ENCODE data around the gene DENND1A. TPM values are rescaled to one million over a fixed set of nuclear protein-coding genes. Genes with fewer than 3 reads are reported as not detected.

Gene DENND1A
- total and polyA plus RNA-seq, 2 of the 13 experiments (the other 11 are each of a cell fraction or from before 2014, with no cell fraction given): 14.8 to 30.1 TPM

DNA sequence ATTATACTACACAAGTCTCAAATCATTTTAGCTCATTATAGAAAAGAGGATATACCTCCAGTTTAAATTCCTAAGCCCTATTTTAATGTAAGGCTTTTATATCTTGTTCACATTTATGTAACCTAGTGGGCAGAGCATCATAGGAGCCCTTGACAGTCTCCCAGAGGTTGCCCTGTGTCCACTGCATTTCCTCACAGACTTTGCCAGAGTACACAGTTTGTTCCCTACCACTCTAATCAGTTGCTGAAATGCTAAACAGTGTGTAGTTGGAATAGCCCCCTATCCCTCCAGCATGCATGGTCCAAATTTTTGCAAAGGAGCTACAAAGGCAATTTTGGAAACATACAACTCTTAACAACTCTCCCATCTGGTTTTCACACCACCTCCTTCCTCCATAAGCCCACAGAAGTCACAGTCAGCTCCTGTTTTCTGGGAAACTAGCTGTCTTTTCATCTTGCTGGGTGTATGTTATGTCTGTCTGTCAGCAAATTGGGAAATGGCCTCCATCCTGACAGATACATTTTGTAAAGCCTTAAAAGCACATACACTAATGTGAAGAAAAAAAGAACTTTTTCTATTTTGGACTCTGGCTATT is 212.2 kb downstream of the DENND1A start:
- Histone ChIP-seq H3K79me2 (ENCODE audit: insufficient read depth, low read length) (no peaks in the 10 kb centered on the region), H3K27me3 (ENCODE audit: control insufficient read depth in 1 of 2, insufficient read depth in 2 of 2, low read length in 2 of 2) (no peaks in the 10 kb centered on the region), H3K9ac (ENCODE audit: insufficient read depth, low read depth, low read length) (no peak overlapping the region), H3K9me3 (ENCODE audit: low read length) (peaks cover 8% of the 10 kb centered on the region), H3K4me2 (ENCODE audit: low read depth, low read length) (no peak overlapping the region), H2AFZ (ENCODE audit: low read length) (no peak overlapping the region), H3K36me3 (replicated peaks in 1 of 2; ENCODE audit: control insufficient read depth in 1 of 2, insufficient read depth in 2 of 2, low read length in 2 of 2) (peaks cover 2 to 3% of the 10 kb centered on the region in 2 experiments; a peak in 1 of 5 replicates), H3K27ac (ENCODE audit: extremely low read length, insufficient read depth, low read length) (no peak overlapping the region), H3K4me1 (ENCODE audit: insufficient read depth, low read length) (no peaks in the 10 kb centered on the region), H3K4me3 (replicated peaks in 1 of 3; ENCODE audit: insufficient read depth in 1 of 3, low read depth in 2 of 3, low read length in 3 of 3) (no peak overlapping the region), H4K20me1 (ENCODE audit: insufficient read depth, low read length) (no peaks in the 10 kb centered on the region)
- FAIRE-seq: no peak
- CTCF ChIA-PET (ENCODE audit: low intra/inter-chr PET ratio, low total read pairs): no interaction called here
- intact Hi-C loops (cut with micrococcal nuclease; ENCODE audit: unreplicated experiment): no loop called here
- in situ Hi-C loops (cut with HindIII; ENCODE audit: extremely low pct_ligation_motif_present, low pct_unique_long_range_greater_than_20kb): no loop called here
- no peak for DNase-seq (ENCODE audit: low spot score)
- POLR2A ChIA-PET: no interaction called here
- ATAC-seq: no peak
- no TSS peak for BruUV-seq (replicated peaks)
- no peak for TF ChIP-seq RFX1 (IDR thresholded peaks at IDR 0.05)
- no peak for TF ChIP-seq ZNF782 (CRISPR knock-in tag; IDR thresholded peaks at IDR 0.05; ENCODE audit: borderline replicate concordance)
- TF ChIP-seq JUN (CRISPR knock-in tag; IDR thresholded peaks at IDR 0.05): no peak
- TF ChIP-seq BATF2 (CRISPR knock-in tag; IDR thresholded peaks at IDR 0.05): no peak
- TF ChIP-seq RXRA (CRISPR knock-in tag; IDR thresholded peaks at IDR 0.05): no peak
- TF ChIP-seq ZSCAN20 (CRISPR knock-in tag; IDR thresholded peaks at IDR 0.05; ENCODE audit: borderline replicate concordance): no peak
- TF ChIP-seq RFXANK (CRISPR knock-in tag; IDR thresholded peaks at IDR 0.05): no peak
- no peak for TF ChIP-seq ZNF841 (CRISPR knock-in tag; IDR thresholded peaks at IDR 0.05; ENCODE audit: borderline replicate concordance)
- TF ChIP-seq ZNF557 (CRISPR knock-in tag; IDR thresholded peaks at IDR 0.05): no peak
- TF ChIP-seq ZNF343 (CRISPR knock-in tag; IDR thresholded peaks at IDR 0.05): no peak
- no peak for TF ChIP-seq PHF8 (CRISPR knock-in tag; IDR thresholded peaks at IDR 0.05)
- no peak for TF ChIP-seq HHEX (CRISPR knock-in tag; IDR thresholded peaks at IDR 0.05)
- no peak for TF ChIP-seq TBP (CRISPR knock-in tag; IDR thresholded peaks at IDR 0.05)
